Endodermal cell (in vitro differentiated cells): ENCODE measurements around the gene MAGED1. TPM values are rescaled to one million over a fixed set of nuclear protein-coding genes. Genes with fewer than 3 reads are reported as not detected.

Experiments
- DNase-seq: peaks from one replicate; pipeline ENCODE4 v3.0.0-alpha.2; 2017
- H3K27ac ChIP-seq: 2 replicates; pipeline ENCODE4 v1.5.1; 2013; ENCODE audit warnings: mild to moderate bottlenecking, low read depth, low read length, moderate library complexity
- H3K27me3 ChIP-seq: 2 replicates; pipeline ENCODE4 v1.6.1; 2013; ENCODE audit warnings: mild to moderate bottlenecking, low read length, moderate library complexity; ENCODE audit not compliant: insufficient read depth, control insufficient read depth, poor library complexity, severe bottlenecking
- H3K36me3 ChIP-seq: 2 replicates; pipeline ENCODE4 v1.7.0; 2013; ENCODE audit warnings: mild to moderate bottlenecking, low read length, moderate library complexity; ENCODE audit not compliant: control insufficient read depth, insufficient read depth
- H3K4me1 ChIP-seq: one replicate; pipeline ENCODE4 v1.7.0; 2013; ENCODE audit warnings: low read length; ENCODE audit not compliant: control insufficient read depth, insufficient read depth
- H3K4me3 ChIP-seq: 2 replicates; pipeline ENCODE4 v1.5.1; 2013; ENCODE audit warnings: mild to moderate bottlenecking, low read length, moderate library complexity
- H3K9ac ChIP-seq: 2 replicates; pipeline ENCODE4 v1.6.1; 2013; ENCODE audit warnings: mild to moderate bottlenecking, low read length, moderate library complexity; ENCODE audit not compliant: poor library complexity, severe bottlenecking; ENCODE audit errors: extremely low read depth
- H3K9me3 ChIP-seq: 2 replicates; pipeline ENCODE4 v1.6.1; 2013; ENCODE audit warnings: mild to moderate bottlenecking, low read length, moderate library complexity; ENCODE audit not compliant: control insufficient read depth
- H3K27ac Mint-ChIP-seq: 2 replicates; pipeline ENCODE4 v1.8.0; 2020; ENCODE audit warnings: mixed read lengths
- H3K27me3 Mint-ChIP-seq: 2 replicates; pipeline ENCODE4 v1.8.0; 2021; ENCODE audit warnings: mild to moderate bottlenecking, mixed read lengths; ENCODE audit not compliant: insufficient read depth
- H3K36me3 Mint-ChIP-seq: 2 replicates; pipeline ENCODE4 v1.8.0; 2020; ENCODE audit warnings: low read depth, mixed read lengths
- H3K4me1 Mint-ChIP-seq: 2 replicates; pipeline ENCODE4 v1.8.0; 2020; ENCODE audit warnings: mixed read lengths
- H3K4me3 Mint-ChIP-seq: 2 replicates; pipeline ENCODE4 v1.8.0; 2020; ENCODE audit warnings: mild to moderate bottlenecking, moderate library complexity, mixed read lengths
- H3K9me3 Mint-ChIP-seq: 2 replicates; pipeline ENCODE4 v1.8.0; 2020; ENCODE audit warnings: mild to moderate bottlenecking, mixed read lengths
- WGBS, 2 experiments: methylation state at CpG; one replicate each; pipeline versions ENCODE4 v1.1.5 to v1.1.7; 2013; ENCODE audit warnings: missing lambda C conversion rate in 2 of 2, mixed read lengths in 1 of 2; ENCODE audit not compliant: insufficient coverage in 1 of 2, insufficient read length in 1 of 2; 5-methylcytosine and 5-hydroxymethylcytosine counted together
- long read RNA-seq, 4 experiments: library from polyadenylated mRNA in 2 of 4; library from RNA in 1 of 4; library from capped mRNA in 1 of 4; stranded (forward) in 3 of 4; unstranded in 1 of 4; transcript quantifications; one replicate each; pipeline ENCODE4 v2.0.0, GENCODE V29; 2020 to 2021; ENCODE audit warnings: inconsistent platforms in 1 of 4
- polyA plus RNA-seq, 2 experiments: library from polyadenylated mRNA; stranded (reverse); fragments of 50-300 nt; gene quantifications; one replicate each; pipeline ENCODE4 v1.2.3, GENCODE V29; 2013
- total RNA-seq, 2 donors: library from RNA; stranded (reverse); fragmentation: NEBNext Ultra II Directional in 1 of 2; extraction: Animal tissue kit (Norgen Biotek cat#: 25700) in 1 of 2; gene quantifications; 2 replicates in 1 of 2; 3 replicates in 1 of 2; pipeline ENCODE4 v1.2.1, GENCODE V29; 2021
- TF ChIP-seq, protein P1 (sequence below): fragments of 200-600 bp; sonication (generic); conservative IDR thresholded peaks from 2 replicates; pipeline ENCODE4 v1.5.0; 2021; ENCODE audit warnings: antibody characterized with exemption, mild to moderate bottlenecking

Gene MAGED1, protein sequence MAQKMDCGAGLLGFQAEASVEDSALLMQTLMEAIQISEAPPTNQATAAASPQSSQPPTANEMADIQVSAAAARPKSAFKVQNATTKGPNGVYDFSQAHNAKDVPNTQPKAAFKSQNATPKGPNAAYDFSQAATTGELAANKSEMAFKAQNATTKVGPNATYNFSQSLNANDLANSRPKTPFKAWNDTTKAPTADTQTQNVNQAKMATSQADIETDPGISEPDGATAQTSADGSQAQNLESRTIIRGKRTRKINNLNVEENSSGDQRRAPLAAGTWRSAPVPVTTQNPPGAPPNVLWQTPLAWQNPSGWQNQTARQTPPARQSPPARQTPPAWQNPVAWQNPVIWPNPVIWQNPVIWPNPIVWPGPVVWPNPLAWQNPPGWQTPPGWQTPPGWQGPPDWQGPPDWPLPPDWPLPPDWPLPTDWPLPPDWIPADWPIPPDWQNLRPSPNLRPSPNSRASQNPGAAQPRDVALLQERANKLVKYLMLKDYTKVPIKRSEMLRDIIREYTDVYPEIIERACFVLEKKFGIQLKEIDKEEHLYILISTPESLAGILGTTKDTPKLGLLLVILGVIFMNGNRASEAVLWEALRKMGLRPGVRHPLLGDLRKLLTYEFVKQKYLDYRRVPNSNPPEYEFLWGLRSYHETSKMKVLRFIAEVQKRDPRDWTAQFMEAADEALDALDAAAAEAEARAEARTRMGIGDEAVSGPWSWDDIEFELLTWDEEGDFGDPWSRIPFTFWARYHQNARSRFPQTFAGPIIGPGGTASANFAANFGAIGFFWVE
- 100 to 1,000 TPM; 344 to 419 TPM for total RNA-seq
- 371 TPM for polyA plus RNA-seq (2013, experiment 1 of 2)
- polyA plus RNA-seq (2013, experiment 2 of 2) = 352 TPM
- long read RNA-seq, experiment 1, transcript MAGED1-201 (13 exons, 2,747 nt) = major isoform, 89 of 240 reads
- long read RNA-seq, experiment 1, transcript MAGED1-204 (13 exons, 2,701 nt) = minor isoform, 12 of 240 reads
- long read RNA-seq, experiment 1, partial matches to known transcripts = 103 of 240 reads
- long read RNA-seq, experiment 1, other reads (novel, unspliced or antisense) = 35 of 240 reads
- long read RNA-seq, experiment 2, transcript MAGED1-202 (14 exons, 2,875 nt) = minor isoform, 7 of 1,323 reads
- long read RNA-seq, experiment 2, transcript MAGED1-201 (13 exons, 2,747 nt) = major isoform, 985 of 1,323 reads
- long read RNA-seq, experiment 2, transcript MAGED1-204 (13 exons, 2,701 nt) = minor isoform, 125 of 1,323 reads
- long read RNA-seq, experiment 2, partial matches to known transcripts = 134 of 1,323 reads
- long read RNA-seq, experiment 2, other reads (novel, unspliced or antisense) = 72 of 1,323 reads
- long read RNA-seq, experiment 3, transcript MAGED1-202 (14 exons, 2,875 nt) = minor isoform, 10 of 1,962 reads
- long read RNA-seq, experiment 3, transcript MAGED1-201 (13 exons, 2,747 nt) = major isoform, 1,521 of 1,962 reads
- long read RNA-seq, experiment 3, transcript MAGED1-204 (13 exons, 2,701 nt) = minor isoform, 195 of 1,962 reads
- long read RNA-seq, experiment 3, partial matches to known transcripts = 191 of 1,962 reads
- long read RNA-seq, experiment 3, other reads (novel, unspliced or antisense) = 44 of 1,962 reads
- long read RNA-seq, experiment 4, transcript MAGED1-204 (13 exons, 2,701 nt) = minor isoform, 17 of 79 reads
- long read RNA-seq, experiment 4, transcript MAGED1-201 (13 exons, 2,747 nt) = major isoform, 44 of 79 reads
- long read RNA-seq, experiment 4, partial matches to known transcripts = 13 of 79 reads
- long read RNA-seq, experiment 4, other reads (novel, unspliced or antisense) = 5 of 79 reads

DNA sequence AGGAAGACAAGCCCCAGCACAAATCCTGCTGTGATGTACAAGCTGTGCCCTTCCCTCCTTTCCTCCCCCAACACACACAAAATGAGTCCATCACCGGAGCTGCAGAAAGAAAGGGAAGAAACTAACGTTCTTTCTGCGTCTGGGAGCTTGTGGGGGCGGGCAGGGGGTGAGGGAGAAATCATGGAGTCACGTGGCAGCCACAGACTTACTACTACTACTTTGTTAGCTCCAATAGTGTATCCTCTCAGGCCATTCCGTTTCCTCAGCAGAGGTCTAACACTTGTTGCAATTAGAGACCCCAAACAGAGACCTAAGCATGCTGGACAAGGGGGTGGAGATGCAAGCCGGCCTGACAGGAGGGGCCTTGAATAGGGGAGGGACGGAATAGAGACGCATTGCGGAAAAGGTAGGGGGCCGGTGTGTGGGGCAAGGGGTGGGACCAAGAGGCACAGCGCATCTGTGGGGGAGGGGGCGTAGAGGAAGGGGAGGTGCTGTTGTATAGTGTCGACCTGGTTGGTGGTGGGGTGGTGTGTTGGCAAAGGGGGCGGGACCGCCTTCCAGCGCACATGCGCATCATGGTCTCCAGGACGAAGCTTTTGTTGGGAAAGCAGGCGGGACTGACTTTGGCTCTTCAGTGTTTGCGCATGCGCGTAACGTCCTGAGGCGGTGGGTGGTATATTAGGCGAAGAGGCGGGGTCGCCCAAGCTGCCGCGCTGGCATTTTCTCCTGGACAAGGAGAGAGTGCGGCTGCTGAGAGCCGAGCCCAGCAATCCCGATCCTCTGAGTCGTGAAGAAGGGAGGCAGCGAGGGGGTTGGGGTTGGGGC, at the start of gene MAGED1:
Gene MAGED1, plus strand, starts transcription at position 703 of the 825 bp plus-strand sequence. CDS start 682 bp downstream, outside the sequence.
- Histone ChIP-seq H3K27me3 (no peaks in the 10 kb centered on the region), H3K36me3 (peaks cover 29% of the 10 kb centered on the region), H3K9ac (peak within 1 kb of the TSS; percentile 99), H3K4me1 (no peaks in the 10 kb centered on the region), H3K9me3 (no peaks in the 10 kb centered on the region), H3K4me3 (peak within 1 kb of the TSS; percentile 95), H3K27ac (peak within 1 kb of the TSS; percentile 86)
- DNase-seq = peak; percentile 97
- Mint-ChIP-seq H3K27ac (peak within 1 kb of the TSS; percentile 97), H3K4me1 (peaks cover 5% of the 10 kb centered on the region), H3K4me3 (peak within 1 kb of the TSS; percentile 98), H3K27me3 (no peaks in the 10 kb centered on the region), H3K9me3 (peaks cover 56% of the 10 kb centered on the region), H3K36me3 (peaks cover 28% of the 10 kb centered on the region)
- 0 to 3% methylated on average over 3 to 29 of the region's 35 CpGs for WGBS, 2 experiments
- TF ChIP-seq, protein P1, sequence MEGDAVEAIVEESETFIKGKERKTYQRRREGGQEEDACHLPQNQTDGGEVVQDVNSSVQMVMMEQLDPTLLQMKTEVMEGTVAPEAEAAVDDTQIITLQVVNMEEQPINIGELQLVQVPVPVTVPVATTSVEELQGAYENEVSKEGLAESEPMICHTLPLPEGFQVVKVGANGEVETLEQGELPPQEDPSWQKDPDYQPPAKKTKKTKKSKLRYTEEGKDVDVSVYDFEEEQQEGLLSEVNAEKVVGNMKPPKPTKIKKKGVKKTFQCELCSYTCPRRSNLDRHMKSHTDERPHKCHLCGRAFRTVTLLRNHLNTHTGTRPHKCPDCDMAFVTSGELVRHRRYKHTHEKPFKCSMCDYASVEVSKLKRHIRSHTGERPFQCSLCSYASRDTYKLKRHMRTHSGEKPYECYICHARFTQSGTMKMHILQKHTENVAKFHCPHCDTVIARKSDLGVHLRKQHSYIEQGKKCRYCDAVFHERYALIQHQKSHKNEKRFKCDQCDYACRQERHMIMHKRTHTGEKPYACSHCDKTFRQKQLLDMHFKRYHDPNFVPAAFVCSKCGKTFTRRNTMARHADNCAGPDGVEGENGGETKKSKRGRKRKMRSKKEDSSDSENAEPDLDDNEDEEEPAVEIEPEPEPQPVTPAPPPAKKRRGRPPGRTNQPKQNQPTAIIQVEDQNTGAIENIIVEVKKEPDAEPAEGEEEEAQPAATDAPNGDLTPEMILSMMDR = no peak

DNA sequence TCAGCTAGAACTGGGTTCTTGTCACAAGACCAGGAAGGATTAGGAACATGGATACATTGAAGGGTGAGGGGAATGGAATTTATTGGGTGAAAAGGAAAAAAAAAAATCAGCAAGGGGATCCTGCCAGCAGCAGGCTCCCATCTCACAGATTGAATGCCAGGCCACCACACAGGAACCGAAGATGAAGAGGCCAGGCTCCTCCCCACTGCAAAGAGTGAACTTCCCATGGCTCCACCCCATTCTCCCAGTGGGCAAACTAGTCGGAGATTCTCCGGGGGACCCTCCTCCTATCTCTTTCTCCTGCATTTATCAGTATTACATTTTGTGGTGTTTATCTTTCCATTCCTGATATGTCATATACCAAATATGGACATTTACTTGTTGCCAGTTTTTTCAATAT, 46.0 kb upstream of the MAGED1 start:
- TF ChIP-seq, protein P1 = no peak
- Histone ChIP-seq H3K9me3 (no peaks in the 10 kb centered on the region), H3K36me3 (no peaks in the 10 kb centered on the region), H3K27me3 (no peaks in the 10 kb centered on the region), H3K4me3 (no peak overlapping the region), H3K9ac (no peak overlapping the region), H3K4me1 (no peaks in the 10 kb centered on the region), H3K27ac (no peak overlapping the region)
- Mint-ChIP-seq H3K27ac (no peak overlapping the region), H3K9me3 (peaks cover 41% of the 10 kb centered on the region), H3K4me3 (no peak overlapping the region), H3K36me3 (peaks cover 26% of the 10 kb centered on the region), H3K27me3 (no peaks in the 10 kb centered on the region), H3K4me1 (peaks cover 6% of the 10 kb centered on the region)
- DNase-seq = peak; percentile 47
- 72% methylated on average over 3 of the region's 3 CpGs; no CpG with 5 or more reads in 1 of the 2 experiments for WGBS, 2 experiments
